Hepatocyte (in vitro differentiated cells): ENCODE measurements around the gene HYAL3.

Experiments used
- EZH2 ChIP-seq: fragments of 200-600 bp; sonication (generic); IDR thresholded peaks from 2 replicates; pipeline ENCODE4 v1.6.1; 2016; ENCODE audit warnings: antibody characterized with exemption, mild to moderate bottlenecking, borderline replicate concordance
- TF ChIP-seq, protein P1 (sequence below): fragments of 200-600 bp; sonication (generic); IDR thresholded peaks from 2 replicates; pipeline ENCODE4 v1.5.1; 2016; ENCODE audit warnings: antibody characterized with exemption, mild to moderate bottlenecking; ENCODE audit not compliant: poor library complexity

DNA sequence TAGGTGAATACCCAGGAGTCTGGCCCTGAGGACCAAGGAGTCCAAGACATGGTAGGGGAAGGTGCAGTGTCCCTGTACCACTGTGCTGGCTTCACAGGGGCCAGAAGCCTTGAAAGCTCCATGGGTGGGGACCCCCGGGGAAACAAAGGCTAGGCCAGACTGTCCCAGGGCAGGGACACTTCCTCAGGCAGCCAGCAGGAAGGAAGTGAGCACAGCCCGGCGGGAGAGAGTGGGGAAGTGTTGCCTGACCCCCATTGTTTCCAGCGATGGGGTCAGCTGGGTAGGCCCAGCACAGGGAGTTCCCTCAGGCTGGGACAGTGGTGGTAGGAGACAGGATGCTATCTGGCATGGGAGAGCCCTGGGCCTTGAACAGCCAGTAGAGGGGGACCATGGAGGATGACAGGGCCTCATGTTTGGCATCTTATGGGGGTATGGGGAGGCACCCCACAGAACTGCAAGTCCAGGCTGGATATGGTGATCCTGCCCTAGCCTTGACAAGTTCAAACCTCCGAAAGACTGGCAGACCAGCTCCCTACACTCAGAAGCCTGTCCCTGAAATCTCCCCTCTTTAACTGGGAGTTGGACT, 24.5 kb upstream of the HYAL3 start:
- TF ChIP-seq, protein P1, sequence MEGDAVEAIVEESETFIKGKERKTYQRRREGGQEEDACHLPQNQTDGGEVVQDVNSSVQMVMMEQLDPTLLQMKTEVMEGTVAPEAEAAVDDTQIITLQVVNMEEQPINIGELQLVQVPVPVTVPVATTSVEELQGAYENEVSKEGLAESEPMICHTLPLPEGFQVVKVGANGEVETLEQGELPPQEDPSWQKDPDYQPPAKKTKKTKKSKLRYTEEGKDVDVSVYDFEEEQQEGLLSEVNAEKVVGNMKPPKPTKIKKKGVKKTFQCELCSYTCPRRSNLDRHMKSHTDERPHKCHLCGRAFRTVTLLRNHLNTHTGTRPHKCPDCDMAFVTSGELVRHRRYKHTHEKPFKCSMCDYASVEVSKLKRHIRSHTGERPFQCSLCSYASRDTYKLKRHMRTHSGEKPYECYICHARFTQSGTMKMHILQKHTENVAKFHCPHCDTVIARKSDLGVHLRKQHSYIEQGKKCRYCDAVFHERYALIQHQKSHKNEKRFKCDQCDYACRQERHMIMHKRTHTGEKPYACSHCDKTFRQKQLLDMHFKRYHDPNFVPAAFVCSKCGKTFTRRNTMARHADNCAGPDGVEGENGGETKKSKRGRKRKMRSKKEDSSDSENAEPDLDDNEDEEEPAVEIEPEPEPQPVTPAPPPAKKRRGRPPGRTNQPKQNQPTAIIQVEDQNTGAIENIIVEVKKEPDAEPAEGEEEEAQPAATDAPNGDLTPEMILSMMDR, result no peak
- no peak for TF ChIP-seq EZH2
